Lower leg skin (tissue), 3 donors: ENCODE data around the gene SRP9.

ENCODE experiments used
- POLR2A ChIP-seq, 2 donors: fragments of 450-650 bp; IDR thresholded peaks; one replicate each; pipeline ENCODE4 v1.6.1; 2016 to 2017; ENCODE audit warnings: antibody characterized with exemption in 2 of 2, mild to moderate bottlenecking in 1 of 2, moderate library complexity in 1 of 2
- TF ChIP-seq, protein P1 (sequence below), 3 donors: fragments of 450-650 bp; IDR thresholded peaks; one replicate each; pipeline ENCODE4 v1.5.1; 2016; ENCODE audit warnings: antibody characterized with exemption in 3 of 3, mild to moderate bottlenecking in 3 of 3, moderate library complexity in 2 of 3

DNA sequence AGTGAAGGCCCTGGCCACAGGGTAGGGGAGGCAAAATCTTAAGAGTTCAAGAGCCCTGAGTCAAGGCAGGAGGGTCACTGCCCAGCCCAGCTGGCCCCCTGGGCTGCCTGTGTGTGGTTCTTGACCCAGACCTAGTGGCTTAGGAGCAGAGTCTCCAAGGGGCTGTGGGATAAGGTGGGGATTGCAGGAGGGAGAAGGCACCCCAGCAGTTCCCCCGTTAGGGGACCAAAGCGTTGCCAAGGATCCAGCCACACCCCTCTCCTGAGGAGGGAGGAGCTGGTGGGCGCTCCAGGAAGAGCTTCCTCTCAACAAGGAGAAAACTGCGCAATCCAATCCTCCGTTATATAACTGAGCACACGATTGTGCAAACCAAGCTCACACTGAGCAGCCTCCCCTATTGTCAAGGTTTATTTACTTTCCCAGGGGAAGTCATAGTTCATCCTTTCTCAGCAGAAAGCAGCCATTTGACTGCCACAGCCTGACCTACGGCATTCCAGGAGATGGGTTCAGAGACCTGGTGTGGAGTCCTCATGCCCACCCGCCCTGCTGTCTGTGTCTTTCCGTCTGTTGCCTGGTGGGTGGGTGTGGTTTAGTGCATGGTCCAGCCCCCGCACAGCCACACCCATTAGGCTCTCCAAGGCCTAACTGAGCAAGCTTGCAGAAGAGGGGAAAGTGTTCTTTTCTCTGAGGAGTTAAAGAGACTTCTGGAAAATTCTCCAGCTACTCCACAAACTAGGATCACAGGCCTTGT, 35.8 kb downstream of the SRP9 start:
- no peak for TF ChIP-seq POLR2A (IDR thresholded peaks at IDR 0.05)
- TF ChIP-seq, protein P1, sequence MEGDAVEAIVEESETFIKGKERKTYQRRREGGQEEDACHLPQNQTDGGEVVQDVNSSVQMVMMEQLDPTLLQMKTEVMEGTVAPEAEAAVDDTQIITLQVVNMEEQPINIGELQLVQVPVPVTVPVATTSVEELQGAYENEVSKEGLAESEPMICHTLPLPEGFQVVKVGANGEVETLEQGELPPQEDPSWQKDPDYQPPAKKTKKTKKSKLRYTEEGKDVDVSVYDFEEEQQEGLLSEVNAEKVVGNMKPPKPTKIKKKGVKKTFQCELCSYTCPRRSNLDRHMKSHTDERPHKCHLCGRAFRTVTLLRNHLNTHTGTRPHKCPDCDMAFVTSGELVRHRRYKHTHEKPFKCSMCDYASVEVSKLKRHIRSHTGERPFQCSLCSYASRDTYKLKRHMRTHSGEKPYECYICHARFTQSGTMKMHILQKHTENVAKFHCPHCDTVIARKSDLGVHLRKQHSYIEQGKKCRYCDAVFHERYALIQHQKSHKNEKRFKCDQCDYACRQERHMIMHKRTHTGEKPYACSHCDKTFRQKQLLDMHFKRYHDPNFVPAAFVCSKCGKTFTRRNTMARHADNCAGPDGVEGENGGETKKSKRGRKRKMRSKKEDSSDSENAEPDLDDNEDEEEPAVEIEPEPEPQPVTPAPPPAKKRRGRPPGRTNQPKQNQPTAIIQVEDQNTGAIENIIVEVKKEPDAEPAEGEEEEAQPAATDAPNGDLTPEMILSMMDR (IDR thresholded peaks at IDR 0.05) = peak in 1 of 3 donors; percentile 67
